ENCODE results near the gene POFUT2.

The POFUT2 gene

DNA sequence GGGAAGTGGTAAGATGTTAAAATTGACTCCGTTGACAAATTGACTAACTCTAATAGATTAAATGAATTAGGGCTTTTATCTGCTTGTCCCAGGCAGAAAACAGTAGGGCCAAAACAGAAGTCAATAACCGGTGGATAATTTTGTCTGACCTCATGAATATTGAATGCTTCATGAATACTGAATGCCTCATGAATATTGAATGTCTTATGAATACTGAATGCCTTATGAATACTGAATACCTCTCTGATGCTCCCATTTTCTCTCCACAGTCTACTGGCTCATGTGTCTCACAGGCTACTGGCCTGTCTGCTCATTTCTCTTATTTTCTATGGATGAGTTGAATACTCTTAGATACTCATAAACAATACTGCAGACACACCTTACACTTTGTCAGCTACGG, 56.0 kb downstream of the POFUT2 start:
- no peak overlapping the region for H3K4me2 ChIP-seq
- no peaks in the 10 kb centered on the region for H4K20me1 ChIP-seq (ENCODE audit: insufficient read depth)
- no peaks in the 10 kb centered on the region for H3K79me2 ChIP-seq (ENCODE audit: insufficient read depth, low read depth)
- no peak overlapping the region for H2AFZ ChIP-seq (ENCODE audit: low read depth)
- no peak overlapping the region for H3K9ac ChIP-seq
- H3K27me3 ChIP-seq (ENCODE audit: insufficient read depth, low read depth), result no peaks in the 10 kb centered on the region
- H3K4me3 ChIP-seq (IDR thresholded peaks at IDR 0.05; ENCODE audit: insufficient read depth, low read depth, low read length), result no peak overlapping the region
- no peak overlapping the region for H3K27ac ChIP-seq
- H3K36me3 ChIP-seq (ENCODE audit: insufficient read depth), result no peaks in the 10 kb centered on the region
- no peaks in the 10 kb centered on the region for H3K4me1 ChIP-seq (ENCODE audit: low read depth, poor library complexity, severe bottlenecking)
- TF ChIP-seq, protein P1, sequence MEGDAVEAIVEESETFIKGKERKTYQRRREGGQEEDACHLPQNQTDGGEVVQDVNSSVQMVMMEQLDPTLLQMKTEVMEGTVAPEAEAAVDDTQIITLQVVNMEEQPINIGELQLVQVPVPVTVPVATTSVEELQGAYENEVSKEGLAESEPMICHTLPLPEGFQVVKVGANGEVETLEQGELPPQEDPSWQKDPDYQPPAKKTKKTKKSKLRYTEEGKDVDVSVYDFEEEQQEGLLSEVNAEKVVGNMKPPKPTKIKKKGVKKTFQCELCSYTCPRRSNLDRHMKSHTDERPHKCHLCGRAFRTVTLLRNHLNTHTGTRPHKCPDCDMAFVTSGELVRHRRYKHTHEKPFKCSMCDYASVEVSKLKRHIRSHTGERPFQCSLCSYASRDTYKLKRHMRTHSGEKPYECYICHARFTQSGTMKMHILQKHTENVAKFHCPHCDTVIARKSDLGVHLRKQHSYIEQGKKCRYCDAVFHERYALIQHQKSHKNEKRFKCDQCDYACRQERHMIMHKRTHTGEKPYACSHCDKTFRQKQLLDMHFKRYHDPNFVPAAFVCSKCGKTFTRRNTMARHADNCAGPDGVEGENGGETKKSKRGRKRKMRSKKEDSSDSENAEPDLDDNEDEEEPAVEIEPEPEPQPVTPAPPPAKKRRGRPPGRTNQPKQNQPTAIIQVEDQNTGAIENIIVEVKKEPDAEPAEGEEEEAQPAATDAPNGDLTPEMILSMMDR (conservative IDR thresholded peaks at IDR 0.05; ENCODE audit: low read depth, low read length), result no peak

DNA sequence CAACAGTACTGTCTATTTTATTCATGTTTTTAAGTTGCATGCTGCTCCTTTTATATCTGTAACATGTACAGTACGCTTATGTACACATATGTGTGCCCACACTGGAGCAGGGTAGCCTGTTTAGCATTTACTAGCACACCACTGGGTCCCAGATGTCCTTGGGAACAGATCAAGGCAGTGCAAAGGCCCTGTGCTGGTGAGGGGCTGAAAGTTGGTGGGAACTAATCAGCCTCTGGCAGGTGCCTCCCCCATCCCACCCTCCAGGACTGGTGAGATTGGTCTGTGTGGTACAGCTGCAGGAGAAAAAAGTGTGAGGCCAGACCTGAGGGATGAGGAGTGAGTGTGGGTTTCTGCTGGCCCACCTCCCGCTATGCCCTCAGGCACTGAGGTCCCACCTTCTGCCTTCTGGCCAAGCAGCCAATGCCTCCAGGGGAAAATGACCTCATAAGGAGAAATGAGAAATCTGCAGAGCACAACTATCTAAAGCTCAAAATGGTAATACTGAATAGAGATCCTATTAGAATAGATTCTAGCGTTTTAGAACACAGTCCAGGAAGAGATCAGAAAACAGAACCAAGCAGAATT, 58.9 kb downstream of the POFUT2 start:
- no peaks in the 10 kb centered on the region for H3K27me3 ChIP-seq (ENCODE audit: insufficient read depth, low read depth)
- H3K4me1 ChIP-seq (ENCODE audit: low read depth, poor library complexity, severe bottlenecking), result no peaks in the 10 kb centered on the region
- H3K27ac ChIP-seq, result no peak overlapping the region
- TF ChIP-seq, protein P1 (conservative IDR thresholded peaks at IDR 0.05; ENCODE audit: low read depth, low read length), result no peak
- no peak overlapping the region for H3K4me3 ChIP-seq (IDR thresholded peaks at IDR 0.05; ENCODE audit: insufficient read depth, low read depth, low read length)
- H3K79me2 ChIP-seq (ENCODE audit: insufficient read depth, low read depth), result no peaks in the 10 kb centered on the region
- H4K20me1 ChIP-seq (ENCODE audit: insufficient read depth), result no peaks in the 10 kb centered on the region
- no peak overlapping the region for H2AFZ ChIP-seq (ENCODE audit: low read depth)
- H3K36me3 ChIP-seq (ENCODE audit: insufficient read depth), result no peaks in the 10 kb centered on the region
- H3K4me2 ChIP-seq, result no peak overlapping the region
- H3K9ac ChIP-seq, result no peak overlapping the region

DNA sequence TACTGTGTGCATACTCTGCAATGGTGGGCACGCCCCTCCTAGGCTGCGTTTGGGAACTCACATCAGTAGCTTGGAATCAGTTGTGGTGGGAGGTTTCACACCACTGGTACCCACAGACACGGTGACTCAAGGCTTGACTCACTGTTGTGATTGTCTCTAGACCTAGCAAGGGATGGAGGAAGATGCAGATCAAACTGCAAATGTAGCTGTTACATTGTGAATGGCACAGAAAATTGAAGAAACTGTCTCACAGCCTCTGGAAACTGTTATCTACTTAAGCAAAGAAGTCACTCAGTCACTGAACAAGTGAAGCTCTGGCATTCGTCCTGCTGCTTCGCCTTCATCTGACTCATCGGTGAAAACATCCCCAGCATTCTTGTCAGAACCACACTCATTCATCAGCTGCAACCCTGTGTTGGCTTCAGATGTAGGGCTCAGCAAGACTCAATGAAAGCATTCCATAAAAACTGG, 59.5 kb downstream of the POFUT2 start:
- Histone ChIP-seq H3K9ac (no peak overlapping the region), H3K27ac (no peak overlapping the region), H3K79me2 (ENCODE audit: insufficient read depth, low read depth) (no peaks in the 10 kb centered on the region), H3K4me1 (ENCODE audit: low read depth, poor library complexity, severe bottlenecking) (no peaks in the 10 kb centered on the region), H3K4me2 (no peak overlapping the region), H3K36me3 (ENCODE audit: insufficient read depth) (no peaks in the 10 kb centered on the region), H2AFZ (ENCODE audit: low read depth) (no peak overlapping the region), H3K4me3 (IDR thresholded peaks at IDR 0.05; ENCODE audit: insufficient read depth, low read depth, low read length) (no peak overlapping the region), H3K27me3 (ENCODE audit: insufficient read depth, low read depth) (no peaks in the 10 kb centered on the region), H4K20me1 (ENCODE audit: insufficient read depth) (no peaks in the 10 kb centered on the region)
- TF ChIP-seq, protein P1 (conservative IDR thresholded peaks at IDR 0.05; ENCODE audit: low read depth, low read length), result no peak

DNA sequence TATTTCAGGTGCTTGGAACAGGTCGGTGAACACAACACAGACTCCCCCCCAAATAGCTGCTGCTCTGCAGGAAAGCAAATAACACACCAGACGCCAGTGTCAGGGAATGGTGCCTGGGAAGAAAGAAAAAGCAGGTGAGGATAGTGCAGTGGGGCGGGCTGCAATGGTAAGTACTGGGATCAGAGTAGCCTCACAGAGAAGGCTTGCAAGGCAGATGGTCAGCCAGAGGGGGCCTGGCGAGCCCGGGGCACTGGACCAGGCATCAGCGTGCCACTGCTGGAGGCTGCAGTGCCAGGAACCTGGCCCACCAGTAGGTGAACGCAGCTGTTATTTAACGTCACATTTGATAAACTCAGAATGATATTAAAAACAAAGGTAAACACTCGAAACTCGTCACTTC, 60.0 kb downstream of the POFUT2 start:
- Histone ChIP-seq H3K27me3 (ENCODE audit: insufficient read depth, low read depth) (no peaks in the 10 kb centered on the region), H2AFZ (ENCODE audit: low read depth) (no peak overlapping the region), H3K27ac (no peak overlapping the region), H3K4me1 (ENCODE audit: low read depth, poor library complexity, severe bottlenecking) (no peaks in the 10 kb centered on the region), H4K20me1 (ENCODE audit: insufficient read depth) (no peaks in the 10 kb centered on the region), H3K9ac (no peak overlapping the region), H3K4me2 (no peak overlapping the region), H3K4me3 (IDR thresholded peaks at IDR 0.05; ENCODE audit: insufficient read depth, low read depth, low read length) (no peak overlapping the region), H3K36me3 (ENCODE audit: insufficient read depth) (no peaks in the 10 kb centered on the region), H3K79me2 (ENCODE audit: insufficient read depth, low read depth) (no peaks in the 10 kb centered on the region)
- TF ChIP-seq, protein P1 (conservative IDR thresholded peaks at IDR 0.05; ENCODE audit: low read depth, low read length), result no peak
